Measurements from ENCODE around the gene PSMB5. TPM values are rescaled to one million over a fixed set of nuclear protein-coding genes. Genes with fewer than 3 reads are reported as not detected.

The PSMB5 gene
- 269 and 351 TPM in 2 replicates for total RNA-seq

GRCh38 chr14:23034498-23035302 lies at the start of gene PSMB5:
Gene PSMB5 (minus strand): TSS chr14:23034900. CDS start chr14:23034881, 19 bp downstream.

DNA sequence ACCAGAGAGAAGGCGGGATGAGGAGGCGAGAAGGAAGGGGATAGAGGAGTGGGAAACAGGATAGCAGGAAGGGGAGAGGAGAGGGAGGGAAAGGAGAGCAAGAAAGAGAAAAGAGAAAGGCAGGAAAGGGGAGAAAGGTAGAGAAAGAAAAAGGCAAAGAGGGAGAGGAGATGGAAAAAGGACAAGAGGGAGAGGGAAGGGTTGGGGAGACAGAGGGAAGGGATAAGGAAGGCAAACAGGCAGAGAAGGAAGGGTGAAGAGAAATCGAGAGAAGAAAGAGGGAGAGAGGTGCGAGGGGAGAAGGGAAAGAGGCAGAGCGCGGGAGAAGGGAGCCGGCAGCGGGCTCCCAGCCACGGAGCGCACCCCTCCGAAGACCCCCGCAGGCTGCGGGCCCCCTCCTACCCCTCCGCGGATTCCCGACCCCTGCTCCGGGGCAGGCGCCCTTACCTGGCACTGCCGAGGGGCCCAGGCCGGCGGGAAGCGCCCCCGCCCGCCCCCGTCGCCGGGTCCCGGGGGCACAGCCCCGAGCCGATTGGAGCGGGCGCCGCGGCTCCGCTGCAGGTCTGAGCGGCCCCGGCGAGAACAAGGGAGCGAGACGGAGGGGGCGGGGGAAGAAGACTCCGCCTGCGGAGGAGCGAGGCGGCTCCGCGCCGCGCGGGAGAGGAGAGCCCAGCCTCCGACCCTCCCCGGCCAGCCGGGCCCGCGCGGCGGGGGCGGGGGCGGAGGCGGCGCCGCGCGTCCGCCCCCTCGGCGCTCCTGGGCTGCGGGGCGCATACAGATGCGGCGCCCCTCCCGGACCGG lies 22.5 kb upstream of the PSMB5 start, which contains the start of gene CDH24:
TSS of gene CDH24 (minus strand) at position 565 of the 801 bp plus-strand sequence. CDS start 1,787 bp downstream, outside the sequence.

GRCh38 chr14:23042162-23042965 lies 7.7 kb upstream of the PSMB5 start, which contains the start of gene PSMB11:
Gene PSMB11 (plus strand): TSS chr14:23042212. CDS start chr14:23042226, 14 bp downstream.

GRCh38 chr14:23009939-23010726 lies 24.6 kb downstream of the PSMB5 start, which contains the start of gene C14orf93:
Gene C14orf93 (minus strand): TSS chr14:23010143. CDS start chr14:22999023, 11,120 bp downstream.

GRCh38 chr14:22982477-22983245 lies 52.0 kb downstream of the PSMB5 start, which contains the start of gene AJUBA:
Gene AJUBA (minus strand): TSS chr14:22982551. CDS start chr14:22982266, 285 bp downstream.

Other genes with a start within 250 kb of the PSMB5 start
- gene SLC7A7, start 219.5 kb downstream of the PSMB5 start, total RNA-seq, result 3.4 and 30.9 TPM in 2 replicates
- 66.7 and 133 TPM in 2 replicates for gene MRPL52, start 205.0 kb downstream of the PSMB5 start, total RNA-seq
- gene MMP14, start 198.3 kb downstream of the PSMB5 start, total RNA-seq, result 389 and 526 TPM in 2 replicates
- 122 and 211 TPM in 2 replicates for gene LRP10, start 163.2 kb downstream of the PSMB5 start, total RNA-seq
- gene REM2, start 151.7 kb downstream of the PSMB5 start, total RNA-seq, result 0.33 and 0.38 TPM in 2 replicates
- 54.6 and 60.3 TPM in 2 replicates for gene RBM23, start 115.8 kb downstream of the PSMB5 start, total RNA-seq
- 58.3 and 102 TPM in 2 replicates for gene PRMT5, start 105.5 kb downstream of the PSMB5 start, total RNA-seq
- gene HAUS4, start 77.8 kb downstream of the PSMB5 start, total RNA-seq, result 61.6 and 92.7 TPM in 2 replicates
- gene AJUBA, start 52.3 kb downstream of the PSMB5 start, total RNA-seq, result 79.4 and 123 TPM in 2 replicates
- gene C14orf93, start 24.8 kb downstream of the PSMB5 start, total RNA-seq, result 6.2 and 18.6 TPM in 2 replicates
- not detected in 2 replicates for gene PSMB11, start 7.3 kb upstream of the PSMB5 start, total RNA-seq
- 11.1 and 13.8 TPM in 2 replicates for gene CDH24, start 22.6 kb upstream of the PSMB5 start, total RNA-seq
- gene ACIN1, start 60.2 kb upstream of the PSMB5 start, total RNA-seq, result 55.4 and 55.8 TPM in 2 replicates
- 44.7 and 47.3 TPM in 2 replicates for gene C14orf119, start 60.6 kb upstream of the PSMB5 start, total RNA-seq
- not detected in 2 replicates for gene CIROP, start 70.1 kb upstream of the PSMB5 start, total RNA-seq
- gene CEBPE, start 84.4 kb upstream of the PSMB5 start, total RNA-seq, result not detected in 2 replicates
- 0.98 and 7.2 TPM in 2 replicates for gene SLC7A8, start 148.8 kb upstream of the PSMB5 start, total RNA-seq
- not detected in 2 replicates for gene RNF212B, start 203.0 kb upstream of the PSMB5 start, total RNA-seq